Activated T-helper 17 cell treated with anti-CD3 and anti-CD28 coated beads, Interleukin-2, amount 50 U/mL, for 72 hours (primary cell): ENCODE results near the gene KRT20. TPM values are rescaled to one million over a fixed set of nuclear protein-coding genes. Genes with fewer than 3 reads are reported as not detected.
A peak's percentile ranks its signal among the peaks of the same experiment; 100 is the strongest.
"Not testable (repeated sequence)": the region's sequence is repeated elsewhere in the genome, so short reads cannot be mapped to it uniquely, and the experiment has no call there.

Source experiments
- ATAC-seq: fragments of 150-1000 bp; cut with Tn5 transposase; replicated peaks from 2 replicates; pipeline ENCODE4 v1.10.0; 2021; ENCODE audit warnings: mild to moderate bottlenecking, moderate library complexity
- H3K27ac Mint-ChIP-seq: one replicate; pipeline ENCODE4 v1.8.0; 2022; ENCODE audit warnings: mixed read lengths
- H3K27me3 Mint-ChIP-seq: one replicate; pipeline ENCODE4 v1.8.0; 2022; ENCODE audit warnings: mixed read lengths
- H3K36me3 Mint-ChIP-seq: one replicate; pipeline ENCODE4 v1.8.0; 2022; ENCODE audit warnings: low read depth, mild to moderate bottlenecking, mixed read lengths
- H3K4me1 Mint-ChIP-seq: one replicate; pipeline ENCODE4 v1.8.0; 2022; ENCODE audit warnings: mixed read lengths
- H3K4me3 Mint-ChIP-seq: one replicate; pipeline ENCODE4 v1.8.0; 2022; ENCODE audit warnings: mild to moderate bottlenecking, mixed read lengths
- H3K9me3 Mint-ChIP-seq: one replicate; pipeline ENCODE4 v1.8.0; 2022; ENCODE audit warnings: mixed read lengths
- total RNA-seq, 2 donors: library from RNA; stranded (reverse); gene quantifications; one replicate each; pipeline ENCODE4 v1.2.3, GENCODE V29; 2022

KRT20 gene, protein sequence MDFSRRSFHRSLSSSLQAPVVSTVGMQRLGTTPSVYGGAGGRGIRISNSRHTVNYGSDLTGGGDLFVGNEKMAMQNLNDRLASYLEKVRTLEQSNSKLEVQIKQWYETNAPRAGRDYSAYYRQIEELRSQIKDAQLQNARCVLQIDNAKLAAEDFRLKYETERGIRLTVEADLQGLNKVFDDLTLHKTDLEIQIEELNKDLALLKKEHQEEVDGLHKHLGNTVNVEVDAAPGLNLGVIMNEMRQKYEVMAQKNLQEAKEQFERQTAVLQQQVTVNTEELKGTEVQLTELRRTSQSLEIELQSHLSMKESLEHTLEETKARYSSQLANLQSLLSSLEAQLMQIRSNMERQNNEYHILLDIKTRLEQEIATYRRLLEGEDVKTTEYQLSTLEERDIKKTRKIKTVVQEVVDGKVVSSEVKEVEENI
- not detected for total RNA-seq

GRCh38 chr17:40884708-40885512 lies at the start of gene KRT20:
Gene KRT20 (minus strand): TSS chr17:40885242. CDS start chr17:40885185, 57 bp downstream.
- no peak for ATAC-seq
- Mint-ChIP-seq H3K4me3 (no peak within 1 kb of the TSS), H3K27ac (no peak within 1 kb of the TSS), H3K36me3 (no peaks in the 10 kb centered on the region), H3K27me3 (peaks cover 36% of the 10 kb centered on the region), H3K4me1 (no peaks in the 10 kb centered on the region), H3K9me3 (no peaks in the 10 kb centered on the region)

GRCh38 chr17:40932608-40933007 lies 47.6 kb upstream of the KRT20 start:
- no peak overlapping the region for H3K27ac Mint-ChIP-seq
- no peaks in the 10 kb centered on the region for H3K4me1 Mint-ChIP-seq
- no peaks in the 10 kb centered on the region for H3K36me3 Mint-ChIP-seq
- H3K4me3 Mint-ChIP-seq = no peak overlapping the region
- no peak for ATAC-seq
- H3K27me3 Mint-ChIP-seq = peaks cover 23% of the 10 kb centered on the region
- no peaks in the 10 kb centered on the region for H3K9me3 Mint-ChIP-seq

GRCh38 chr17:40931311-40931710 lies 46.3 kb upstream of the KRT20 start:
- Mint-ChIP-seq H3K9me3 (no peaks in the 10 kb centered on the region), H3K4me1 (no peaks in the 10 kb centered on the region), H3K27me3 (peaks cover 32% of the 10 kb centered on the region), H3K27ac (no peak overlapping the region), H3K36me3 (no peaks in the 10 kb centered on the region), H3K4me3 (no peak overlapping the region)
- no peak for ATAC-seq

DNA sequence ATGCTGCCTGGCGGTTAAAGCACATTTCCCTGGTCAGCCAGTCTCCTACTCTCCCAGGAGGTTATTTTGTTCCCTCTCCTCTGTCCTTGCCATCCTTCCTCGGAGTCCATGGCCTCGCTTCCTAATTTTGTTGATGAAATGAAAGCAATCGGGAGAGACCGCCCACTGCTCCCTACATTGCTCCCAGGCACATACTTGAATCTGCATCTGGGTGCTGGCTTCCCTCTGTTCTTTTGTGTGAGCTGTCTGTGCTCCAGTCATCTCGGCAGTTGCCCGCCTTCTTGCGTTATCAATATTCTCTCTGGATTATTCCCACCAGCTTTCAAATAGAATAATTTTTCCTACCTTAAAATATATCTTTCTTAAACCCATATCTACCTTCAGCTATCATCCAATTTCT lies 41.3 kb upstream of the KRT20 start:
- Mint-ChIP-seq H3K4me1 (no peaks in the 10 kb centered on the region), H3K9me3 (no peaks in the 10 kb centered on the region), H3K27ac (no peak overlapping the region), H3K27me3 (peaks cover 21% of the 10 kb centered on the region), H3K36me3 (no peaks in the 10 kb centered on the region), H3K4me3 (no peak overlapping the region)
- ATAC-seq = no peak

GRCh38 chr17:40922239-40922638 lies 37.2 kb upstream of the KRT20 start:
- no peaks in the 10 kb centered on the region for H3K9me3 Mint-ChIP-seq
- H3K36me3 Mint-ChIP-seq = no peaks in the 10 kb centered on the region
- no peaks in the 10 kb centered on the region for H3K4me1 Mint-ChIP-seq
- no peak overlapping the region for H3K27ac Mint-ChIP-seq
- peaks cover 10% of the 10 kb centered on the region for H3K27me3 Mint-ChIP-seq
- peak; percentile 60 for ATAC-seq
- H3K4me3 Mint-ChIP-seq = no peak overlapping the region

DNA sequence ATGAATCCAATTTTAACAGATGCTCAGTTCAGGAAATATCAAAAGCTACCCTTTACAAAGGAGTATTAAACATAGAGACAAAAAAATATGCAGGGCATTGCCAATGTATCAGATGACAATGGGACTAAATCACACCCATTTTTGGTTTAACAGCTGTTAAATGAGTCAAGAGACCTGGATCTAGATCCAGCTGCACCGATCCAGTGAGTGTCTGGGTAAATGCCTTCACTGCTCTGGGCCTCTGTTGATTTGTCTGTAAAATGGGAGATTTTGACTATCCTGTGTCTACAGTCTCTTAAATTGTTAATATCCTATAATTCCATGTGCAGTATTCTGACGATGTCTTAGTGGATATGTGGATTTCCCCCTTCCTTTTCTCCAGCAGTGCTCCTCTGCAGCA lies 36.0 kb upstream of the KRT20 start:
- Mint-ChIP-seq H3K27me3 (no peaks in the 10 kb centered on the region), H3K4me1 (no peaks in the 10 kb centered on the region), H3K9me3 (no peaks in the 10 kb centered on the region), H3K27ac (no peak overlapping the region), H3K4me3 (no peak overlapping the region), H3K36me3 (no peaks in the 10 kb centered on the region)
- ATAC-seq = no peak

GRCh38 chr17:40917116-40917515 lies 32.1 kb upstream of the KRT20 start:
- H3K9me3 Mint-ChIP-seq, H3K4me3 Mint-ChIP-seq, H3K36me3 Mint-ChIP-seq, H3K4me1 Mint-ChIP-seq, H3K27ac Mint-ChIP-seq, H3K27me3 Mint-ChIP-seq, ATAC-seq: not testable (repeated sequence)

DNA sequence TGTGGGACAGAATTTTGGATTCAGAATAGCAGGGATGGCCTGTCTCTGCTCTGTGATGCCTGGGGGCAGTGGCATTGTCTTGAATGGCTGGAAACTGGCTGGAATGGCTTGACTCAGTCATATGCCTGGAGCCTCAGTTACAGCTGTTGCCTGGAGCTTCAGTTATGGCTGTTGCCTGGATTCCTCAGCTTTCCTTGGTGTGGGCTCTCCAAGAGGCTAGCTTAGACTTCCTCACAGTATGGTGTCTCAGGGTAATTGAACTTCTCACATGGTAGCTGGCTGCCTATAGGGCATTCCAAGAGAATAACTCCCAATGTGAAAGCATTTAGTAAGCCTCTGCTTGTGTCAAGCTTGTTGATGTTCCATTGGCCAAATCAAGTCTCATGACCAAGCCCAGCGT lies 31.3 kb upstream of the KRT20 start:
- H3K9me3 Mint-ChIP-seq = no peaks in the 10 kb centered on the region

DNA sequence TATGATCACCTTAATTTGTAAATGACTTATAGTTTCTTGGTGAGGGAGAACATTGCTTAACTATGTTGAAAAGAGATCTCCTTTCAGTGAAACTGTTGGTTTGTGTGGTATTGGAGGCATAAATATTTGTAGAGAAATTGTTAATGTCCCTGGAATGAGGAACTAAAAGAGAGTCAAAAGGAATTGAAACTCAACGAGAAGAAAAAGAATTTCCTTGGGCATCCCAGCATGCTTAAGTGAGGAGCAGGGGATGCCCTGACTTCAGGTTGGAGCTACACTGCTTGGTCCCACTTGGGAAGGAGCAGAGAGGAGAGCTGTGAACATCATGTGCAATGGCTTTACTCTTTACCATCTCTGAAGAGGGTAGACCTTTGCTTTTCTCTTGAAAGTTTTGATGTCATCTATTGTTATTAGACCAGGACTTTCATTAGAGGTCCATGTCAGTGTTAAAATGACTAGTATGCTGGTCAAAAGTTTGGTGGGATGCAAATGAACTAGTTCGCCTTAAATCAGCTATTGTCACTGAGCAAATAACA lies 30.7 kb upstream of the KRT20 start:
- Mint-ChIP-seq H3K27ac (peak overlapping the region; percentile 86), H3K36me3 (no peaks in the 10 kb centered on the region), H3K9me3 (no peaks in the 10 kb centered on the region)

More for the DNA sequence above, 31.3 kb upstream of the KRT20 start:
- H3K27ac Mint-ChIP-seq = no peak overlapping the region
- no peak for ATAC-seq
- H3K27me3 Mint-ChIP-seq = peaks cover 6% of the 10 kb centered on the region
- no peak overlapping the region for H3K4me3 Mint-ChIP-seq
- no peaks in the 10 kb centered on the region for H3K36me3 Mint-ChIP-seq
- peaks cover 3% of the 10 kb centered on the region for H3K4me1 Mint-ChIP-seq

DNA sequence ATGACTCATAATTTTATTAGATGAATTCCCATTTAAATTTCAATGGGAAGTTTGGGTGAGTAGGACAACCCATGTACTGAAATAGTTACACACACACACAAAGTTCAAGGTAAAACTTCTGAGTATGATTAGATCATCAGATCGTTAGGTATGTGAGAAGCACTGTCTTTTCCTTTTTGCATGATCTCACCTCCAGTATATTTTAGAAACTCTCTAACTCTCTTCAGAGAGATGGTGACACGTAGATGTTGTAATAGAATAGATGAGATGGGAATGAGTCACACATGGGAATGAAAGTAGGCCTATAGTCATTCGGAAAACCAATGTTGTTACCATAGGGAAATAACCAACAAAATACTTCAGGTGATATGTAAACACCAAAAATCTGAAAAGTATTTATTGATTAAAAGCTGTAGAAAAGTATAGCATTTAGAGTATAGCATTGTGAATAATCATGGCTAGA lies 30.2 kb upstream of the KRT20 start:
- H3K4me3 Mint-ChIP-seq = no peak overlapping the region
- peak; percentile 99 for ATAC-seq
- H3K27me3 Mint-ChIP-seq = peaks cover 6% of the 10 kb centered on the region
- peaks cover 3% of the 10 kb centered on the region for H3K4me1 Mint-ChIP-seq
- H3K36me3 Mint-ChIP-seq = no peaks in the 10 kb centered on the region
- H3K9me3 Mint-ChIP-seq = no peaks in the 10 kb centered on the region
- H3K27ac Mint-ChIP-seq = peak overlapping the region; percentile 86

More for the DNA sequence above, 30.7 kb upstream of the KRT20 start:
- Mint-ChIP-seq H3K4me3 (no peak overlapping the region), H3K4me1 (peaks cover 3% of the 10 kb centered on the region), H3K27me3 (peaks cover 6% of the 10 kb centered on the region)
- ATAC-seq = peak; percentile 20

GRCh38 chr17:40914075-40914855 lies 29.2 kb upstream of the KRT20 start:
- H3K27ac Mint-ChIP-seq = no peak overlapping the region
- H3K27me3 Mint-ChIP-seq = peaks cover 6% of the 10 kb centered on the region
- no peak for ATAC-seq
- H3K9me3 Mint-ChIP-seq = no peaks in the 10 kb centered on the region
- no peak overlapping the region for H3K4me3 Mint-ChIP-seq
- peaks cover 3% of the 10 kb centered on the region for H3K4me1 Mint-ChIP-seq
- H3K36me3 Mint-ChIP-seq = no peaks in the 10 kb centered on the region

DNA sequence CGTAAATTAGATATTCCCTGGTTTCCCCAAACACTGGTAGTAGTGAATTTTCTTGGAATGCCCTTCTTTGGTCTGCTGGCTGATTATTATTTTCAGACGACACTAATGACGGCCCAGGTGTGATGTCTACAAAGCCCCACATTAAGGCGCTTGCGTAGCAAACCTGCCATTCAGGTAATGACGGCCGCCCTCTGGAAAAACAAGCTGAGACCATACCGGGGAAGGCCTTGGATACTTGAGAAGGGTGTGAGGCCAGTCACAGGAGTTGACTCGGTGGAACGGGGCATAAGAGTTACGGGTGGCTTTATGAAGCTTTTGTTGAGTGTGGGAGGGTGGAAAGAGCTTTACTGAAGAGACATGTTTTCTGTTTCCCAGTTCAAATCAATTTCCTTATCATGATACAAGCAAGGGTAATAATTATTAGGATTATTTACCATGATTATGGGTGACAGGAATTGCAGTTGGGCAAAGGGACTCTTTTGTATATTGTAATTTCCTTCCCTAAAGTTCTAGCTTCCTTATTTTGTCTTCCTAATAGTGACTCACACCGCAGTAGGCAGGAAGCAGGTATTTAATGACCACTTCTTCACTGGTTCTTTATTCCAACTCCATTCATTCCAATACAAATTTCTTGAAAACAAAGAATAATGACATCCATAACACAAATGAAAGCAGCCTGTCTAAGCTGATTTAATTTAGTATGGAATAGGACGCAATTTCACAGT lies 27.6 kb upstream of the KRT20 start:
- H3K27ac Mint-ChIP-seq = no peak overlapping the region
- H3K4me3 Mint-ChIP-seq = no peak overlapping the region
- H3K36me3 Mint-ChIP-seq = no peaks in the 10 kb centered on the region
- peaks cover 10% of the 10 kb centered on the region for H3K27me3 Mint-ChIP-seq
- no peaks in the 10 kb centered on the region for H3K9me3 Mint-ChIP-seq
- no peak for ATAC-seq
- H3K4me1 Mint-ChIP-seq = peaks cover 3% of the 10 kb centered on the region

DNA sequence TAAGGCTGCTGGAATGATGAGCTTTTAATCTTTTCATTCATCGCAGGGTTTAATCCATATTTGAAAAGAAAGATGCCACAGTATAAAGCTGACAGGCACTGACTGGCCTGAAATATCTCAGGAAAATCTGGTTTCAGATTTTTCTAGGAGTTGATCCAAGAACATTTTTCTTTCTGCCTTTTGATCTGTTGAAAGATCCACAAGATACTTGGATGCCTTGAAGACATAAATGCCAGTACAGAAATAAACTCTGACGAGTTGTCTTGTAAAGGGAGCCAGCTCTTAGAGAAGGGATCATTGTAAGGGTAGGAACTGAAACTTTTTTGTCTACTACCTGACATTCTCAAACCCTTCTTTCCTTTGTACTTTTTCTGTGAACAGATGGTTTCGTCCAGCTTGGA lies 25.4 kb upstream of the KRT20 start:
- no peaks in the 10 kb centered on the region for H3K4me1 Mint-ChIP-seq
- H3K27ac Mint-ChIP-seq = no peak overlapping the region
- no peaks in the 10 kb centered on the region for H3K36me3 Mint-ChIP-seq

More for the DNA sequence above, 25.4 kb upstream of the KRT20 start:
- peaks cover 14% of the 10 kb centered on the region for H3K27me3 Mint-ChIP-seq
- no peak for ATAC-seq
- H3K9me3 Mint-ChIP-seq = no peaks in the 10 kb centered on the region
- no peak overlapping the region for H3K4me3 Mint-ChIP-seq
